Osteocyte (in vitro differentiated cells): ENCODE results near the gene FXYD1. TPM values are rescaled to one million over a fixed set of nuclear protein-coding genes. Genes with fewer than 3 reads are reported as not detected.

Source experiments
- DNase-seq: peaks from one replicate; pipeline ENCODE4 v3.0.0; 2021; ENCODE audit warnings: mixed read lengths; ENCODE audit not compliant: unreplicated experiment; ENCODE audit errors: extremely low spot score
- H3K27ac Mint-ChIP-seq: one replicate; pipeline ENCODE4 v1.8.0; 2021; ENCODE audit warnings: mild to moderate bottlenecking, mixed read lengths; ENCODE audit not compliant: unreplicated experiment
- H3K27me3 Mint-ChIP-seq: one replicate; pipeline ENCODE4 v1.8.0; 2021; ENCODE audit warnings: mixed read lengths; ENCODE audit not compliant: unreplicated experiment
- H3K36me3 Mint-ChIP-seq: one replicate; pipeline ENCODE4 v1.8.0; 2021; ENCODE audit warnings: mixed read lengths; ENCODE audit not compliant: unreplicated experiment
- H3K4me1 Mint-ChIP-seq: one replicate; pipeline ENCODE4 v1.8.0; 2021; ENCODE audit warnings: mixed read lengths; ENCODE audit not compliant: unreplicated experiment
- H3K4me3 Mint-ChIP-seq: one replicate; pipeline ENCODE4 v1.8.0; 2021; ENCODE audit warnings: mild to moderate bottlenecking, moderate library complexity, mixed read lengths; ENCODE audit not compliant: unreplicated experiment
- H3K9me3 Mint-ChIP-seq: one replicate; pipeline ENCODE4 v1.8.0; 2021; ENCODE audit warnings: mixed read lengths; ENCODE audit not compliant: unreplicated experiment
- total RNA-seq: library from RNA; stranded (reverse); gene quantifications from 2 replicates; pipeline ENCODE4 v1.2.1, GENCODE V29; 2021
- TF ChIP-seq, protein P1 (sequence below): fragments of 200-600 bp; sonication (generic); IDR thresholded peaks from 2 replicates; pipeline ENCODE4 v1.5.0; 2021; ENCODE audit warnings: antibody characterized with exemption, mild to moderate bottlenecking, moderate library complexity

Gene FXYD1
- total RNA-seq, 1 donor from 2014 or later, result 0.86 TPM

DNA sequence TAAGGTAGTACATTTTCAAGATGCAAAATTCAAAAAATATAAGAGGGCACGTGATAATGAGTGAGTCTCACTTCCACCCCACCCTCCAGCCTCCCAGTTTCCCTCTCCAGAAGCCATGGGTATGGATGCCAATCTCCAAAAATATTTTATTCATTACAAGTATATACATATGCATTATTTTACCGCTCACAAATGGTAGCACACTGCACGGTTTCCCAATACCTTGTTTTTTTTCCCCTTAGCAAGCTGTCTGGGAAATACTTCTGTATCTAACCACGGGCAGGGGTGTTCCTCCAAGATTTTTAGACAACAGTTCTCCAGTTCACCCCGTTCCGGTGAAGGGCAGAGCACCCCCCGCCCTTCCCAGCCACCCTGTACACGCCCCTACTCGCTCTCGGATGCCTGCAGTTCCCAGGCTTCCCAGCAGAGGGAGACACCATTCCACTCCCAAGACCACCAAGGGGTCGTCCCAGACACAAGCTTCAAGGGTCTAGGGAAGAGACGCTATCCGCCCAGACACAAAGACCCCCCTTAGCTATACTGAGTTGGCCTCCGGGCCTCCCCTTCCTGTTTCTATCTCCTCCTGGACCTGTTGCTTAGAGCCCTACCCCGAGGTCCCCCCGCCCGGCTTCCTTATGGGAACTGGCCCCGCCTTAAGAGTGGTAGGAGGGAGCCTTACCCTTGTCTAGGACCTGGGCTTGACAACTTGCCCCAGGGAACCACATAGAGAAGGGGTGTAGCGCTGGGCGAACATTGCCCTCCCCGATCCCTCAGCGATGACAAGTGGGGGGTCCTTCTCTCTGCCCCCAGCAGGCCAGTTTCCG, 24.1 kb upstream of the FXYD1 start:
- H3K4me3 Mint-ChIP-seq, result no peak overlapping the region
- TF ChIP-seq, protein P1, sequence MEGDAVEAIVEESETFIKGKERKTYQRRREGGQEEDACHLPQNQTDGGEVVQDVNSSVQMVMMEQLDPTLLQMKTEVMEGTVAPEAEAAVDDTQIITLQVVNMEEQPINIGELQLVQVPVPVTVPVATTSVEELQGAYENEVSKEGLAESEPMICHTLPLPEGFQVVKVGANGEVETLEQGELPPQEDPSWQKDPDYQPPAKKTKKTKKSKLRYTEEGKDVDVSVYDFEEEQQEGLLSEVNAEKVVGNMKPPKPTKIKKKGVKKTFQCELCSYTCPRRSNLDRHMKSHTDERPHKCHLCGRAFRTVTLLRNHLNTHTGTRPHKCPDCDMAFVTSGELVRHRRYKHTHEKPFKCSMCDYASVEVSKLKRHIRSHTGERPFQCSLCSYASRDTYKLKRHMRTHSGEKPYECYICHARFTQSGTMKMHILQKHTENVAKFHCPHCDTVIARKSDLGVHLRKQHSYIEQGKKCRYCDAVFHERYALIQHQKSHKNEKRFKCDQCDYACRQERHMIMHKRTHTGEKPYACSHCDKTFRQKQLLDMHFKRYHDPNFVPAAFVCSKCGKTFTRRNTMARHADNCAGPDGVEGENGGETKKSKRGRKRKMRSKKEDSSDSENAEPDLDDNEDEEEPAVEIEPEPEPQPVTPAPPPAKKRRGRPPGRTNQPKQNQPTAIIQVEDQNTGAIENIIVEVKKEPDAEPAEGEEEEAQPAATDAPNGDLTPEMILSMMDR, result peak; percentile 93
- peaks cover 6% of the 10 kb centered on the region for H3K4me1 Mint-ChIP-seq
- no peak for DNase-seq
- no peaks in the 10 kb centered on the region for H3K36me3 Mint-ChIP-seq
- no peak overlapping the region for H3K27ac Mint-ChIP-seq
- no peaks in the 10 kb centered on the region for H3K9me3 Mint-ChIP-seq
- peaks cover 29% of the 10 kb centered on the region for H3K27me3 Mint-ChIP-seq

GRCh38 chr19:35115177-35115951, 23.3 kb upstream of the FXYD1 start, which contains the start of gene FXYD3:
FXYD3 (plus strand) TSS chr19:35115823; CDS start chr19:35119377, 3,554 bp downstream.
- H3K27me3 Mint-ChIP-seq, result peaks cover 25% of the 10 kb centered on the region
- no peak within 1 kb of the TSS for H3K27ac Mint-ChIP-seq
- no peak within 1 kb of the TSS for H3K4me3 Mint-ChIP-seq
- H3K9me3 Mint-ChIP-seq, result no peaks in the 10 kb centered on the region
- DNase-seq, result no peak
- TF ChIP-seq, protein P1, result no peak
- H3K36me3 Mint-ChIP-seq, result no peaks in the 10 kb centered on the region
- H3K4me1 Mint-ChIP-seq, result peaks cover 7% of the 10 kb centered on the region

DNA sequence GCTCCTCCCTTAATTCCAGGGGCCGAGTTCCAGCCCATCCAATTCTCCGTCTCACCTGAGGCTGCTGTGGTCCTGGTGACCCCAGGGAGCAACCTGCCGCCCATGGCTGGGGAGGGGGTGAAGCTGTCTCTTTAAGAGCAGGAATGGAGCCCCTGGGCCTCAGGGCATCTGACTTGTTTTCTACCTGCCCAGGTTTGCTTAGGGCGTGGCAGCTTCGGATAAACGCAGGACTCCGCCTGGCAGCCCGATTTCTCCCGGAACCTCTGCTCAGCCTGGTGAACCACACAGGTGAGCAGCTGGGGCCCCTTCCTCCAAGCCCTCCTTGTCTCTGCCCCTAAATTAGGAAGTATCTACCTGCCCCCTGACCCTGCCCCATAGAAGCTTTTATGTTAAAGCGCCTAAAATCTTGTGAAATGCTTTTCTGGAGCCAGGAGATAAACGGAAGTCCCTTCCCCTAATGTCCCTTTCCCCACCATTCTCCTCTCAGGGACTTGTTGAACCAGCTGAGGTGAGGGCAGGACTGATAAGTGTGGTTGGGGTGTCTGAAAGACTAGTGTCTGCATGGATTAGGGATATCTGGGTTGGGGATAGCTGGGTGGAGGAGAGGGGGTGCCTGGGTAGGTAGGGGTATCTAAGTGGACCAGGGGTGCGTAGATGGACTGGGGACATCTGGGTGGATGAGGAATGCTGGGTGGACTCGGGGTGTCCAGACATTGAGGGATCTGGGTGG, 22.4 kb upstream of the FXYD1 start:
- Mint-ChIP-seq H3K27ac (no peak overlapping the region), H3K4me3 (no peak overlapping the region), H3K27me3 (peaks cover 20% of the 10 kb centered on the region), H3K9me3 (no peaks in the 10 kb centered on the region), H3K36me3 (no peaks in the 10 kb centered on the region), H3K4me1 (peaks cover 10% of the 10 kb centered on the region)
- TF ChIP-seq, protein P1, result no peak
- DNase-seq, result no peak

DNA sequence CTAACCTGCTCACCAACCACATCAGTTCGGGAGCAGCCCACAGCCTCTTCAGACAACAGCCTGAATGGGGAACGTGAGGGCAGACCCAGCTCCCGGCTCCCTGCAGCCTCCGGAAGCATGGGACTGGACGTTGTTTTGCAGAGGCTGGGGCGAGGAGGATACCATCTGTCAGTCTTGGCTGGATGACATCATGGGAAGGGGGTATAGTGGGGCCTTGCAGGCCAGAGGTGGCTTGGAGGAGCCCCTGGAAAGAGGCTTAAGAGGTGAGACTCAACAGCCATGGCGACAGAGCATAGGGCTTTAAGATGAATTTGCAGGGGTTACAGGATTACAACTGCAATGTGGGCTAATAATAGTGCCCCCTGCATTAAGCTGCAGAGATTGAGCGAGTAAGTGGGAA, 21.5 kb upstream of the FXYD1 start:
- Mint-ChIP-seq H3K9me3 (no peaks in the 10 kb centered on the region), H3K36me3 (no peaks in the 10 kb centered on the region), H3K27ac (no peak overlapping the region), H3K4me1 (peaks cover 10% of the 10 kb centered on the region), H3K4me3 (no peak overlapping the region), H3K27me3 (peaks cover 17% of the 10 kb centered on the region)
- no peak for DNase-seq
- TF ChIP-seq, protein P1, result no peak
